Fibroblast of lung (primary cell): ENCODE measurements around the gene GSTT2. TPM values are rescaled to one million over a fixed set of nuclear protein-coding genes. Genes with fewer than 3 reads are reported as not detected.

Experiments used
- DNase-seq, 2 donors: peaks; one replicate each; pipeline versions ENCODE4 v3.0.0 to v3.0.0-alpha.2; 2010; ENCODE audit warnings: low read depth in 2 of 2
- H2AFZ ChIP-seq: 2 replicates; pipeline ENCODE4 v1.5.1; 2012; ENCODE audit warnings: low read length, control low read depth, inconsistent platforms
- H3K27ac ChIP-seq: 2 replicates; pipeline ENCODE4 v1.5.1; 2011; ENCODE audit warnings: low read length, control low read depth; ENCODE audit not compliant: insufficient read depth
- H3K27me3 ChIP-seq: 2 replicates; pipeline ENCODE4 v1.5.1; 2011; ENCODE audit warnings: mild to moderate bottlenecking, low read length; ENCODE audit not compliant: control insufficient read depth, insufficient read depth
- H3K36me3 ChIP-seq: 2 replicates; pipeline ENCODE4 v1.5.1; 2011; ENCODE audit warnings: low read length; ENCODE audit not compliant: control insufficient read depth, insufficient read depth
- H3K4me1 ChIP-seq: 2 replicates; pipeline ENCODE4 v1.5.1; 2011; ENCODE audit warnings: low read length; ENCODE audit not compliant: control insufficient read depth, insufficient read depth; ENCODE audit errors: extremely low read depth
- H3K4me2 ChIP-seq: 2 replicates; pipeline ENCODE4 v1.5.1; 2011; ENCODE audit warnings: low read length, control low read depth; ENCODE audit not compliant: insufficient read depth; ENCODE audit errors: extremely low read depth
- H3K4me3 ChIP-seq, 4 experiments: fragments of 200-600 bp in 1 of 4; sonication (generic) in 1 of 4; replicated peaks in 1 of 4; 2 replicates each; pipeline ENCODE4 v1.5.1; 2011 to 2016; ENCODE audit warnings: low read length in 4 of 4, low read depth in 3 of 4, mild to moderate bottlenecking in 3 of 4, control low read depth in 2 of 4, inconsistent platforms in 1 of 4, mixed read lengths in 1 of 4; ENCODE audit not compliant: insufficient read depth in 1 of 4; ENCODE audit errors: control extremely low read depth in 1 of 4
- H3K79me2 ChIP-seq: 2 replicates; pipeline ENCODE4 v1.5.1; 2012; ENCODE audit warnings: mild to moderate bottlenecking, low read length, inconsistent platforms; ENCODE audit not compliant: control insufficient read depth, insufficient read depth
- H3K9ac ChIP-seq: 2 replicates; pipeline ENCODE4 v1.5.1; 2011; ENCODE audit warnings: mild to moderate bottlenecking, low read length, control low read depth; ENCODE audit not compliant: insufficient read depth
- H3K9me3 ChIP-seq: 2 replicates; pipeline ENCODE4 v1.5.1; 2012; ENCODE audit warnings: low read depth, low read length; ENCODE audit not compliant: control insufficient read depth, insufficient read depth
- H4K20me1 ChIP-seq: 2 replicates; pipeline ENCODE4 v1.5.1; 2011; ENCODE audit warnings: low read length; ENCODE audit not compliant: control insufficient read depth, insufficient read depth; ENCODE audit errors: extremely low read depth
- EZH2 ChIP-seq: IDR thresholded peaks from 2 replicates; pipeline ENCODE4 v1.5.1; 2012; ENCODE audit warnings: low read length, control low read depth, mild to moderate bottlenecking; ENCODE audit errors: missing control alignments
- polyA plus RNA-seq, 2 donors: library from polyadenylated mRNA; depleted of rRNA in 1 of 2; stranded (reverse) in 1 of 2; unstranded in 1 of 2; fragments of >200 nt; gene quantifications; 2 replicates each; pipeline ENCODE4 v1.2.1, GENCODE V29; 2011 to 2012; ENCODE audit warnings: missing spikeins in 1 of 2
- total RNA-seq: library from RNA; depleted of rRNA; stranded (reverse); fragments of >200 nt; gene quantifications from 2 replicates; pipeline ENCODE4 v1.2.1, GENCODE V29; 2014
- TF ChIP-seq, protein P1 (sequence below), 2 donors: IDR thresholded peaks in 1 of 2; conservative IDR thresholded peaks in 1 of 2; 1 replicate in 1 of 2; 2 replicates in 1 of 2; pipeline ENCODE4 v1.5.1; 2011 to 2012; ENCODE audit warnings: low read length in 2 of 2, control low read depth in 1 of 2, inconsistent platforms in 1 of 2, low read depth in 1 of 2, mild to moderate bottlenecking in 1 of 2

Gene GSTT2
- total and polyA plus RNA-seq, 2 donors (not counting 1 experiment from before 2014, with no cell fraction given), result 0.33 to 2.4 TPM

DNA sequence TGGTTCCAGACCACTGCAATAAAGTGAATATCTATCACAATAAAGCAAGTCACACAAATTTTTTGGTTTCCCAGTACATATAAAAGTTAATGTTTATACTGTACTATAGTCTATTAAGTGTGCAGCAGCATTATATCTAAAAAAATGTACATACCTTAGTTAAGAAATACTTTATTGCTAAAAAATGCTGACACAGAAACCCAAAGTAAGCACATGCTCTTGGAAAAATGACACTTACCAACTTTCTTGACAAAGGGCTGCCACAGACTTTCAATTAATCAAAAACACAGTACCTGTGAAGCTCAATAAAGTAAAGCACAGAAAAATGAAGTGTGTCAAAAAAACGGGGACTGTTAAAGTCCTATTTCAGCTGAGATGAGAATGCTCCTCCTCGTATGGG, 48.1 kb downstream of the GSTT2 start:
- H4K20me1 ChIP-seq, result peaks cover 2% of the 10 kb centered on the region
- DNase-seq, result no peak
- no peak overlapping the region for H3K4me3 ChIP-seq
- TF ChIP-seq EZH2, result no peak
- TF ChIP-seq, protein P1, sequence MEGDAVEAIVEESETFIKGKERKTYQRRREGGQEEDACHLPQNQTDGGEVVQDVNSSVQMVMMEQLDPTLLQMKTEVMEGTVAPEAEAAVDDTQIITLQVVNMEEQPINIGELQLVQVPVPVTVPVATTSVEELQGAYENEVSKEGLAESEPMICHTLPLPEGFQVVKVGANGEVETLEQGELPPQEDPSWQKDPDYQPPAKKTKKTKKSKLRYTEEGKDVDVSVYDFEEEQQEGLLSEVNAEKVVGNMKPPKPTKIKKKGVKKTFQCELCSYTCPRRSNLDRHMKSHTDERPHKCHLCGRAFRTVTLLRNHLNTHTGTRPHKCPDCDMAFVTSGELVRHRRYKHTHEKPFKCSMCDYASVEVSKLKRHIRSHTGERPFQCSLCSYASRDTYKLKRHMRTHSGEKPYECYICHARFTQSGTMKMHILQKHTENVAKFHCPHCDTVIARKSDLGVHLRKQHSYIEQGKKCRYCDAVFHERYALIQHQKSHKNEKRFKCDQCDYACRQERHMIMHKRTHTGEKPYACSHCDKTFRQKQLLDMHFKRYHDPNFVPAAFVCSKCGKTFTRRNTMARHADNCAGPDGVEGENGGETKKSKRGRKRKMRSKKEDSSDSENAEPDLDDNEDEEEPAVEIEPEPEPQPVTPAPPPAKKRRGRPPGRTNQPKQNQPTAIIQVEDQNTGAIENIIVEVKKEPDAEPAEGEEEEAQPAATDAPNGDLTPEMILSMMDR (conservative IDR thresholded peaks at IDR 0.05 in 1 of 2, IDR thresholded peaks at IDR 0.05 in 1 of 2; ENCODE audit: low read depth in 1 of 2, low read length in 2 of 2), result no peak
- no peak overlapping the region for H3K9ac ChIP-seq
- H3K4me1 ChIP-seq, result no peaks in the 10 kb centered on the region
- no peaks in the 10 kb centered on the region for H3K27me3 ChIP-seq
- no peak overlapping the region for H2AFZ ChIP-seq
- no peaks in the 10 kb centered on the region for H3K9me3 ChIP-seq
- H3K4me2 ChIP-seq, result no peak overlapping the region
- peaks cover 12% of the 10 kb centered on the region for H3K79me2 ChIP-seq
- no peak overlapping the region for H3K27ac ChIP-seq
- no peaks in the 10 kb centered on the region for H3K36me3 ChIP-seq

DNA sequence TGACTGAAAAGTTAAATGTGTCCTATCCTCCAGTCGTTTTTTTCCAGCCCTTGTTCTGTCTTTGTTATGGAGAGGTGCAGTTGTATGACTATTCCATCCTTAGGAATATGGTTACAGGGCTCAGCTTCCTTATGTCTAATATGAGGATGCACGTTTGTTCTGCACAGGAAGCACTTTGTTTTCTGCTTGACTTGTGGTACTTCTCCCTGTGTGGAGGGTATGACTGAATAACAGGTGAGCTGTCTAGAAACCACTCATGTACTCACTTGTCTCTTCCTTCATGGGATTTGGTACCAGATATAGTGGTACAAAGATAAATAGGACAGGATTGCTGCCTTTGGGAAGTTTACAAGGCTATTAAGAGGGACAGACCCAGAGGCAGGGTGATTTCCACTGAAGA, 48.6 kb downstream of the GSTT2 start:
- H4K20me1 ChIP-seq, result peaks cover 2% of the 10 kb centered on the region

DNA sequence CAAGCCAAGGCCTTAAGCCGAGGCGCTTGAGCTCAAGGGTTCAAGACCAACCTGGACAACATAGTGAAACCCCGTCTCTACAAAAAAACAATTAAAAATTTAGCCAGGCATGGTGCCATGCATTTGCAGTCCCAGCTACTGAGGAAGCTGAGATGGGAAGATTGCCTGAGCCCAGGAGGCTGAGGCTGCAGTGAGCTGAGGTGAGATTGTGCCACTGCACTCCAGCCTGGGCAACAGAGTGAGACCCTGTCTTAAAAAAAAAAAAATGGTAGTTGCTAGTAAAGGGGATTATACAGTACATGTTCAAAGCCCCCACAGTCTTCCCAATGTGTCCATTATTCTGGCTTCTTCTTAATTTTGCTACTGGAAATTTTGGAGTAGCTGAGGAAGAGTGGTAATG, 49.4 kb downstream of the GSTT2 start:
- Histone ChIP-seq H4K20me1 (peaks cover 2% of the 10 kb centered on the region), H3K79me2 (peaks cover 12% of the 10 kb centered on the region), H3K9me3 (no peaks in the 10 kb centered on the region), H3K36me3 (no peaks in the 10 kb centered on the region), H2AFZ (no peak overlapping the region), H3K4me2 (no peak overlapping the region), H3K9ac (no peak overlapping the region), H3K27me3 (no peaks in the 10 kb centered on the region), H3K4me1 (no peaks in the 10 kb centered on the region), H3K27ac (no peak overlapping the region), H3K4me3 (no peak overlapping the region)
- TF ChIP-seq, protein P1 (conservative IDR thresholded peaks at IDR 0.05 in 1 of 2, IDR thresholded peaks at IDR 0.05 in 1 of 2; ENCODE audit: low read depth in 1 of 2, low read length in 2 of 2), result no peak
- TF ChIP-seq EZH2, result no peak
- DNase-seq, result no peak

More for the DNA sequence above, 48.6 kb downstream of the GSTT2 start:
- DNase-seq, result no peak
- Histone ChIP-seq H2AFZ (no peak overlapping the region), H3K79me2 (peaks cover 12% of the 10 kb centered on the region), H3K27ac (no peak overlapping the region), H3K9me3 (no peaks in the 10 kb centered on the region), H3K4me2 (no peak overlapping the region), H3K4me3 (no peak overlapping the region), H3K27me3 (no peaks in the 10 kb centered on the region), H3K36me3 (no peaks in the 10 kb centered on the region), H3K4me1 (no peaks in the 10 kb centered on the region), H3K9ac (no peak overlapping the region)
- TF ChIP-seq, protein P1 (conservative IDR thresholded peaks at IDR 0.05 in 1 of 2, IDR thresholded peaks at IDR 0.05 in 1 of 2; ENCODE audit: low read depth in 1 of 2, low read length in 2 of 2), result no peak
- TF ChIP-seq EZH2, result no peak
